SK-N-SH (cell line): ENCODE data around the gene TMEM117. TPM values are rescaled to one million over a fixed set of nuclear protein-coding genes. Genes with fewer than 3 reads are reported as not detected.

Source experiments
- CTCF ChIA-PET: fragments of 300-600, 350-600 bp; formaldehyde crosslinking; extraction: SDS; loops from one replicate; lab custom pipeline; 2021; lab: Yijun Ruan, JAX
- POLR2A ChIA-PET: fragments of 350-600 bp; sonication (Branson Sonifier 250); formaldehyde crosslinking; extraction: SDS; loops from one replicate; lab custom pipeline; 2020; ENCODE audit warnings: antibody characterized with exemption, inconsistent platforms; lab: Yijun Ruan, JAX
- DNase-seq: peaks from one replicate; pipeline ENCODE4 v3.0.0; 2012
- H2AFZ ChIP-seq: fragments of 200-600 bp; sonication (generic); 2 replicates; pipeline ENCODE4 v1.8.1; 2016; ENCODE audit warnings: antibody characterized with exemption, mild to moderate bottlenecking, low read depth
- H3F3A ChIP-seq: fragments of 200-600 bp; sonication (generic); replicated peaks from 2 replicates; pipeline ENCODE3; 2016; ENCODE audit warnings: antibody characterized with exemption, mild to moderate bottlenecking; ENCODE audit not compliant: insufficient read depth
- H3K27ac ChIP-seq, 2 experiments: fragments of 200-500 bp in 1 of 2; fragments of 200-600 bp in 1 of 2; sonication (Bioruptor generic) in 1 of 2; sonication (generic), shearing (Covaris generic) in 1 of 2; 2 replicates each; pipeline versions ENCODE4 v1.5.1 to v1.6.1; 2014 to 2016; ENCODE audit warnings: low read depth in 2 of 2, inconsistent platforms in 1 of 2, low read length in 1 of 2, mild to moderate bottlenecking in 1 of 2, mixed read lengths in 1 of 2
- H3K27me3 ChIP-seq: fragments of 200-600 bp; sonication (generic), shearing (Covaris generic); 2 replicates; pipeline ENCODE4 v1.6.1; 2016; ENCODE audit warnings: mixed run types; ENCODE audit not compliant: insufficient read depth
- H3K36me3 ChIP-seq, 2 experiments: fragments of 200-500 bp in 1 of 2; fragments of 200-600 bp in 1 of 2; sonication (Bioruptor generic) in 1 of 2; sonication (generic) in 1 of 2; replicated peaks in 1 of 2; 2 replicates each; pipeline versions ENCODE3 to v1.5.1; 2014 to 2016; ENCODE audit warnings: low read length in 1 of 2, mild to moderate bottlenecking in 1 of 2; ENCODE audit not compliant: insufficient read depth in 2 of 2, control insufficient read depth in 1 of 2
- H3K4me1 ChIP-seq, 2 experiments: fragments of 200-500 bp in 1 of 2; fragments of 200-600 bp in 1 of 2; sonication (Bioruptor generic) in 1 of 2; sonication (generic), shearing (Covaris generic) in 1 of 2; 2 replicates each; pipeline versions ENCODE4 v1.5.1 to v1.6.1; 2014 to 2016; ENCODE audit warnings: low read depth in 1 of 2, low read length in 1 of 2, mixed run types in 1 of 2; ENCODE audit not compliant: insufficient read depth in 2 of 2, control insufficient read depth in 1 of 2
- H3K4me2 ChIP-seq: fragments of 200-600 bp; sonication (generic), shearing (Covaris generic); 2 replicates; pipeline ENCODE4 v1.6.1; 2017; ENCODE audit warnings: mixed run types
- H3K4me3 ChIP-seq, 2 experiments: fragments of 200-500 bp in 1 of 2; fragments of 200-600 bp in 1 of 2; sonication (Bioruptor generic) in 1 of 2; sonication (generic), shearing (Covaris generic) in 1 of 2; 2 replicates each; pipeline versions ENCODE4 v1.5.1 to v1.8.1; 2014 to 2016; ENCODE audit warnings: low read depth in 2 of 2, inconsistent platforms in 1 of 2, low read length in 1 of 2, mild to moderate bottlenecking in 1 of 2, mixed read lengths in 1 of 2, moderate library complexity in 1 of 2
- H3K79me2 ChIP-seq: fragments of 200-600 bp; sonication (generic); 2 replicates; pipeline ENCODE4 v1.8.1; 2017; ENCODE audit warnings: mild to moderate bottlenecking; ENCODE audit not compliant: insufficient read depth
- H3K9ac ChIP-seq: fragments of 200-600 bp; sonication (generic); 2 replicates; pipeline ENCODE4 v1.6.1; 2017; ENCODE audit warnings: mixed run types
- H3K9me2 ChIP-seq: fragments of 200-600 bp; sonication (generic); 2 replicates; pipeline ENCODE4 v1.6.1; 2017; ENCODE audit warnings: mixed run types
- H3K9me3 ChIP-seq: fragments of 200-600 bp; sonication (generic); 2 replicates; pipeline ENCODE4 v1.6.1; 2017; ENCODE audit warnings: mixed run types, mild to moderate bottlenecking, moderate library complexity
- H4K20me1 ChIP-seq: fragments of 200-600 bp; sonication (generic); 2 replicates; pipeline ENCODE4 v1.6.1; 2017; ENCODE audit warnings: mild to moderate bottlenecking, mixed run types; ENCODE audit not compliant: insufficient read depth
- CHD2 ChIP-seq: fragments of 150-350 bp; IDR thresholded peaks from 2 replicates; pipeline ENCODE4 v1.6.1; 2018; ENCODE audit warnings: low read length; ENCODE audit not compliant: partially characterized antibody
- EP300 ChIP-seq, 2 experiments: IDR thresholded peaks; 2 replicates each; pipeline versions ENCODE4 v1.4.0 to v1.6.1; 2012; ENCODE audit warnings: borderline replicate concordance in 1 of 2, low read depth in 1 of 2, low read length in 1 of 2
- EZH2phosphoT487 ChIP-seq: fragments of 200-600 bp; sonication (generic); IDR thresholded peaks from 2 replicates; pipeline ENCODE4 v1.6.1; 2017; ENCODE audit warnings: low read depth, mixed run types, mild to moderate bottlenecking, antibody characterized with exemption, moderate library complexity, borderline replicate concordance
- FOXJ3 ChIP-seq: sonication (generic); formaldehyde crosslinking; IDR thresholded peaks from 2 replicates; pipeline ENCODE4 v1.5.1; 2020; ENCODE audit warnings: mild to moderate bottlenecking, missing genetic modification reagents
- GABPA ChIP-seq: IDR thresholded peaks from 2 replicates; pipeline ENCODE4 v1.4.0; 2012; ENCODE audit warnings: low read depth, mild to moderate bottlenecking
- JUND ChIP-seq: IDR thresholded peaks from 2 replicates; pipeline ENCODE4 v1.4.0; 2012
- MEF2A ChIP-seq: IDR thresholded peaks from 2 replicates; pipeline ENCODE4 v1.4.0; 2012; ENCODE audit warnings: low read depth, borderline replicate concordance
- RAD21 ChIP-seq: IDR thresholded peaks from 2 replicates; pipeline ENCODE4 v1.6.1; 2012; ENCODE audit warnings: mild to moderate bottlenecking, low read length
- RFX5 ChIP-seq: IDR thresholded peaks from 2 replicates; pipeline ENCODE4 v1.6.1; 2012; ENCODE audit warnings: mild to moderate bottlenecking, improper control_type of control experiment, low read length
- SIN3A ChIP-seq: IDR thresholded peaks from 2 replicates; pipeline ENCODE4 v1.6.1; 2012; ENCODE audit warnings: low read depth, mild to moderate bottlenecking, low read length, moderate library complexity, borderline replicate concordance
- TCF12 ChIP-seq: IDR thresholded peaks from 2 replicates; pipeline ENCODE4 v1.4.0; 2012
- TEAD4 ChIP-seq: IDR thresholded peaks from 2 replicates; pipeline ENCODE4 v1.4.0; 2012; ENCODE audit warnings: mild to moderate bottlenecking, borderline replicate concordance; ENCODE audit not compliant: insufficient read depth
- YY1 ChIP-seq: IDR thresholded peaks from 2 replicates; pipeline ENCODE4 v1.4.0; 2012; ENCODE audit warnings: low read depth, mild to moderate bottlenecking
- WGBS: methylation state at CpG from one replicate; pipeline ENCODE4 v1.1.6; 2017; ENCODE audit warnings: low lambda C conversion rate; 5-methylcytosine and 5-hydroxymethylcytosine counted together
- polyA plus RNA-seq, 3 experiments: library from polyadenylated mRNA; depleted of rRNA; stranded (reverse); fragments of >200 nt; gene quantifications; 2 replicates each; pipeline ENCODE4 v1.2.3, GENCODE V29; 2012
- TF ChIP-seq, protein P1 (sequence below): IDR thresholded peaks from 2 replicates; pipeline ENCODE4; 2012
- TF ChIP-seq, protein P2 (sequence below): fragments of 150-350 bp; IDR thresholded peaks from 2 replicates; pipeline ENCODE4 v1.6.1; 2017; ENCODE audit warnings: antibody characterized with exemption, low read length, low read depth, borderline replicate concordance
- TF ChIP-seq, protein P3 (sequence below): IDR thresholded peaks from 2 replicates; pipeline ENCODE4 v1.4.0; 2012; ENCODE audit warnings: low read depth
- TF ChIP-seq, protein P4 (sequence below): fragments of 200-600 bp; sonication (generic); IDR thresholded peaks from 2 replicates; pipeline ENCODE4 v1.6.1; 2017; ENCODE audit warnings: antibody characterized with exemption, mild to moderate bottlenecking, moderate library complexity
- TF ChIP-seq, protein P5 (sequence below): IDR thresholded peaks from 2 replicates; pipeline ENCODE4 v1.4.0; 2012; ENCODE audit warnings: low read depth, borderline replicate concordance

Gene TMEM117
- polyA plus RNA-seq, 1 of the 3 experiments (the other 2 are of a cell fraction) = 0.81 TPM

DNA sequence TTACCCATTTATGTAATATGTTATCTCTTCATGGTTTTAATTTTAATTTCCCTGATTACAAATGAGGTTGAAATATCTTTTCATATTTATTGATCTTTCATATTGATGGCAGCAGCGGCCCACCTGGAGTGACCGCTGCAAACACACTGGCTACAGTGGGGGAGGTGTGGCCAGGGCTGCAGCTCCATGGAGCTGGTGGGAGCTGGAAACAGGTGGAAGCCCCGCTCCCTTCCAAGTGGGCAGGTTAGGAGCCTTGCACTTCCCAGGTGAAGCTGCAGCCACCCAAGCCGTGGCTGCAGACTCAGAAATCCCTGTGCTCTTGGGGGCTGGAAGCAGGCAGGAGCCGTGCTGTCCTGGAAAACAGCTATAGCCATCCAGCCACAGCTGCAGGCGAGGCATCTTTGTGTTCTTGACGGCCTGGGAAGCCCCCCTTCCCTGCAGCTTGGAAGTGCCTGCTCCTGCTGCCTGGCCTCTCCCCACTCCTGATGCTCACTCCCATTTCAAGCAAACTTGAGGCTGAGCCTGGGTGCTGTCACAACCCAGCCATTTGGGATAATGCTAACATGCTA is 201.1 kb downstream of the TMEM117 start:
- POLR2A ChIA-PET = no interaction called here
- H2AFZ ChIP-seq = no peak overlapping the region
- H3F3A ChIP-seq = no peaks in the 10 kb centered on the region
- no peaks in the 10 kb centered on the region for H3K9me3 ChIP-seq
- no peaks in the 10 kb centered on the region for H3K27me3 ChIP-seq
- CTCF ChIA-PET = interaction anchor here (1.5 kb wide), 1 partner anchor 21 kb away, joined by 4 read pairs; no protein-coding TSS in a partner anchor
- H3K4me1 ChIP-seq = no peaks in the 10 kb centered on the region
- H4K20me1 ChIP-seq = no peaks in the 10 kb centered on the region
- no peak overlapping the region for H3K4me3 ChIP-seq
- WGBS = 58% methylated on average over 4 of the region's 7 CpGs
- H3K79me2 ChIP-seq = no peaks in the 10 kb centered on the region
- H3K4me2 ChIP-seq = no peak overlapping the region
- TF ChIP-seq FOXJ3 (CRISPR knock-in tag) (no peak), RFX5 (no peak), CHD2 (no peak)
- TF ChIP-seq, protein P1, sequence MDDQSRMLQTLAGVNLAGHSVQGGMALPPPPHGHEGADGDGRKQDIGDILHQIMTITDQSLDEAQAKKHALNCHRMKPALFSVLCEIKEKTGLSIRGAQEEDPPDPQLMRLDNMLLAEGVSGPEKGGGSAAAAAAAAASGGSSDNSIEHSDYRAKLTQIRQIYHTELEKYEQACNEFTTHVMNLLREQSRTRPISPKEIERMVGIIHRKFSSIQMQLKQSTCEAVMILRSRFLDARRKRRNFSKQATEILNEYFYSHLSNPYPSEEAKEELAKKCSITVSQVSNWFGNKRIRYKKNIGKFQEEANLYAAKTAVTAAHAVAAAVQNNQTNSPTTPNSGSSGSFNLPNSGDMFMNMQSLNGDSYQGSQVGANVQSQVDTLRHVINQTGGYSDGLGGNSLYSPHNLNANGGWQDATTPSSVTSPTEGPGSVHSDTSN = no peak
- no peak overlapping the region for H3K9ac ChIP-seq
- no peak overlapping the region for H3K27ac ChIP-seq
- no peaks in the 10 kb centered on the region for H3K9me2 ChIP-seq
- no peak for DNase-seq
- no peaks in the 10 kb centered on the region for H3K36me3 ChIP-seq

DNA sequence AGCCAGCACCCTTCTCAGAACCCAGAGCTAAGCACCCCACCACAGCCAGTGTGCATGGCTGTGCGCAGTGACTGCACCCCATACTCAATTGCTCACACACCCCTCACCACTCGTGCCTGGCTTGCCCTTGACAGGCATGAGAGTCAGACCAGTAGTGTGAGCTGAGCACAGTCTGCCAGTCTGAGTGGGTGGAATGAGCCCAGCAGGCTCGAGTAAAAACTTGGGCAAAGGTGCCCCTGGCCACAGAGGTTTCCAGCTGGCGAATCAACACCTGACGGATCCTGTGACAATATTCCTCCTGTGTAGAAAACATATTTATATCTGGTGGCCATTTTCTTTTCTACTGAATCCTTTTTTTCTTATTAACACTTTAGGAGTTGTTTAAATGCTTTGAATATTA is 202.5 kb downstream of the TMEM117 start:
- no peak overlapping the region for H2AFZ ChIP-seq
- no peaks in the 10 kb centered on the region for H3K79me2 ChIP-seq
- H3F3A ChIP-seq = no peaks in the 10 kb centered on the region
- no peak overlapping the region for H3K4me2 ChIP-seq
- H3K4me1 ChIP-seq = no peaks in the 10 kb centered on the region
- DNase-seq = no peak
- no peak overlapping the region for H3K9ac ChIP-seq
- WGBS = 54% methylated on average over 5 of the region's 5 CpGs
- no peaks in the 10 kb centered on the region for H3K36me3 ChIP-seq
- H3K27ac ChIP-seq = no peak overlapping the region
- ChIA-PET CTCF (interaction anchor here (1.4 to 1.5 kb wide), 2 partner anchors 22 to 910 kb away, joined by 4 read pairs; no protein-coding TSS in a partner anchor), POLR2A (no interaction called here)
- TF ChIP-seq MEF2A = no peak
- TF ChIP-seq RAD21 = no peak
- TF ChIP-seq TCF12 = no peak
- no peak for TF ChIP-seq JUND
- TF ChIP-seq EZH2phosphoT487 = no peak
- TF ChIP-seq, protein P2, sequence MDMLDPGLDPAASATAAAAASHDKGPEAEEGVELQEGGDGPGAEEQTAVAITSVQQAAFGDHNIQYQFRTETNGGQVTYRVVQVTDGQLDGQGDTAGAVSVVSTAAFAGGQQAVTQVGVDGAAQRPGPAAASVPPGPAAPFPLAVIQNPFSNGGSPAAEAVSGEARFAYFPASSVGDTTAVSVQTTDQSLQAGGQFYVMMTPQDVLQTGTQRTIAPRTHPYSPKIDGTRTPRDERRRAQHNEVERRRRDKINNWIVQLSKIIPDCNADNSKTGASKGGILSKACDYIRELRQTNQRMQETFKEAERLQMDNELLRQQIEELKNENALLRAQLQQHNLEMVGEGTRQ = no peak
- TF ChIP-seq, protein P3, sequence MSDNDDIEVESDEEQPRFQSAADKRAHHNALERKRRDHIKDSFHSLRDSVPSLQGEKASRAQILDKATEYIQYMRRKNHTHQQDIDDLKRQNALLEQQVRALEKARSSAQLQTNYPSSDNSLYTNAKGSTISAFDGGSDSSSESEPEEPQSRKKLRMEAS = no peak
- no peak for TF ChIP-seq TEAD4
- TF ChIP-seq GABPA = no peak
- TF ChIP-seq, protein P1 = no peak
- TF ChIP-seq, protein P4, sequence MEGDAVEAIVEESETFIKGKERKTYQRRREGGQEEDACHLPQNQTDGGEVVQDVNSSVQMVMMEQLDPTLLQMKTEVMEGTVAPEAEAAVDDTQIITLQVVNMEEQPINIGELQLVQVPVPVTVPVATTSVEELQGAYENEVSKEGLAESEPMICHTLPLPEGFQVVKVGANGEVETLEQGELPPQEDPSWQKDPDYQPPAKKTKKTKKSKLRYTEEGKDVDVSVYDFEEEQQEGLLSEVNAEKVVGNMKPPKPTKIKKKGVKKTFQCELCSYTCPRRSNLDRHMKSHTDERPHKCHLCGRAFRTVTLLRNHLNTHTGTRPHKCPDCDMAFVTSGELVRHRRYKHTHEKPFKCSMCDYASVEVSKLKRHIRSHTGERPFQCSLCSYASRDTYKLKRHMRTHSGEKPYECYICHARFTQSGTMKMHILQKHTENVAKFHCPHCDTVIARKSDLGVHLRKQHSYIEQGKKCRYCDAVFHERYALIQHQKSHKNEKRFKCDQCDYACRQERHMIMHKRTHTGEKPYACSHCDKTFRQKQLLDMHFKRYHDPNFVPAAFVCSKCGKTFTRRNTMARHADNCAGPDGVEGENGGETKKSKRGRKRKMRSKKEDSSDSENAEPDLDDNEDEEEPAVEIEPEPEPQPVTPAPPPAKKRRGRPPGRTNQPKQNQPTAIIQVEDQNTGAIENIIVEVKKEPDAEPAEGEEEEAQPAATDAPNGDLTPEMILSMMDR = no peak
- TF ChIP-seq RFX5 = no peak
- no peak for TF ChIP-seq CHD2
- TF ChIP-seq SIN3A = no peak
- no peak for TF ChIP-seq EP300 (IDR thresholded peaks at IDR 0.05; ENCODE audit: borderline replicate concordance in 1 of 2, low read depth in 1 of 2, low read length in 1 of 2)
- TF ChIP-seq, protein P5, sequence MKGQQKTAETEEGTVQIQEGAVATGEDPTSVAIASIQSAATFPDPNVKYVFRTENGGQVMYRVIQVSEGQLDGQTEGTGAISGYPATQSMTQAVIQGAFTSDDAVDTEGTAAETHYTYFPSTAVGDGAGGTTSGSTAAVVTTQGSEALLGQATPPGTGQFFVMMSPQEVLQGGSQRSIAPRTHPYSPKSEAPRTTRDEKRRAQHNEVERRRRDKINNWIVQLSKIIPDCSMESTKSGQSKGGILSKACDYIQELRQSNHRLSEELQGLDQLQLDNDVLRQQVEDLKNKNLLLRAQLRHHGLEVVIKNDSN = no peak
- no peak for TF ChIP-seq YY1
- no peaks in the 10 kb centered on the region for H3K9me3 ChIP-seq
- H4K20me1 ChIP-seq = no peaks in the 10 kb centered on the region
- no peak overlapping the region for H3K4me3 ChIP-seq
- H3K9me2 ChIP-seq = no peaks in the 10 kb centered on the region
- no peaks in the 10 kb centered on the region for H3K27me3 ChIP-seq
